ENCODE measurements around the gene NLRC3.

DNA sequence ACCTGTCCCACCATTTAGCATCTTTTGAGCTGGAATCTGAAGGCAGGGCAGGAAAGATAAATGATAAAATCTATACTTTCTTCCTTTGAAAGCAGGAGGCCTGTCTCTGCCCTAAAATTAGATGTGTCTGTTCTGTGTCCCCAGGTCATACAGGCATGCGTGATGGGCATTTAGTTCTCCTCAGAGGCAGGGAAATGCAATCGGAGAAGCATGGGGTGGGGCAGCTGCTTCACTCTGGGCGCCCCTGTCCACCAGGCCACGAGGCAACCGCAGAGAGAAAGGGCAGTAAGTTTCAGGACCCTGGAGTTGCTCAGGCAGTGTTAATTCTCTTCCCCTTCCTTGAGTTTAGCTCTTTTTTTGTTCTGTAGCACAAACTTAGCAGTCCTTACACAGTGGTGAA lies 51.3 kb downstream of the NLRC3 start:
- TF ChIP-seq, protein P1, sequence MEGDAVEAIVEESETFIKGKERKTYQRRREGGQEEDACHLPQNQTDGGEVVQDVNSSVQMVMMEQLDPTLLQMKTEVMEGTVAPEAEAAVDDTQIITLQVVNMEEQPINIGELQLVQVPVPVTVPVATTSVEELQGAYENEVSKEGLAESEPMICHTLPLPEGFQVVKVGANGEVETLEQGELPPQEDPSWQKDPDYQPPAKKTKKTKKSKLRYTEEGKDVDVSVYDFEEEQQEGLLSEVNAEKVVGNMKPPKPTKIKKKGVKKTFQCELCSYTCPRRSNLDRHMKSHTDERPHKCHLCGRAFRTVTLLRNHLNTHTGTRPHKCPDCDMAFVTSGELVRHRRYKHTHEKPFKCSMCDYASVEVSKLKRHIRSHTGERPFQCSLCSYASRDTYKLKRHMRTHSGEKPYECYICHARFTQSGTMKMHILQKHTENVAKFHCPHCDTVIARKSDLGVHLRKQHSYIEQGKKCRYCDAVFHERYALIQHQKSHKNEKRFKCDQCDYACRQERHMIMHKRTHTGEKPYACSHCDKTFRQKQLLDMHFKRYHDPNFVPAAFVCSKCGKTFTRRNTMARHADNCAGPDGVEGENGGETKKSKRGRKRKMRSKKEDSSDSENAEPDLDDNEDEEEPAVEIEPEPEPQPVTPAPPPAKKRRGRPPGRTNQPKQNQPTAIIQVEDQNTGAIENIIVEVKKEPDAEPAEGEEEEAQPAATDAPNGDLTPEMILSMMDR (IDR thresholded peaks at IDR 0.05), result no peak
- TF ChIP-seq POLR2AphosphoS5 (IDR thresholded peaks at IDR 0.05), result no peak
- TF ChIP-seq POLR2A (IDR thresholded peaks at IDR 0.05), result no peak
- TF ChIP-seq EP300 (IDR thresholded peaks at IDR 0.05), result no peak

All from upper lobe of left lung (tissue), 4 donors.